CD4-positive, CD25-positive, alpha-beta regulatory T cell (primary cell): ENCODE measurements around the gene SET. TPM values are rescaled to one million over a fixed set of nuclear protein-coding genes. Genes with fewer than 3 reads are reported as not detected.

ENCODE experiments used
- ATAC-seq, 2 donors: fragments of 150-1000 bp; cut with Tn5 transposase; one replicate each; pipeline ENCODE4 v1.10.0; 2021; ENCODE audit warnings: low read depth in 2 of 2, moderate number of reproducible peaks in 2 of 2, moderate library complexity in 1 of 2
- DNase-seq, 3 donors: peaks; one replicate each; pipeline versions ENCODE4 v3.0.0 to v3.0.0-alpha.2; 2012 to 2022; ENCODE audit warnings: mixed read lengths in 1 of 3
- H3K27ac ChIP-seq: one replicate; pipeline ENCODE4 v1.7.0; 2013; ENCODE audit warnings: mild to moderate bottlenecking, low read length; ENCODE audit not compliant: insufficient read depth, poor library complexity, severe bottlenecking
- H3K27me3 ChIP-seq: one replicate; pipeline ENCODE4 v1.7.0; 2013; ENCODE audit warnings: low read length; ENCODE audit not compliant: control insufficient read depth, insufficient read depth
- H3K36me3 ChIP-seq: one replicate; pipeline ENCODE4 v1.7.0; 2013; ENCODE audit warnings: mild to moderate bottlenecking, low read length, moderate library complexity; ENCODE audit not compliant: control insufficient read depth, insufficient read depth
- H3K4me1 ChIP-seq: 2 replicates; pipeline ENCODE4 v1.7.0; 2013; ENCODE audit warnings: mild to moderate bottlenecking, low read length; ENCODE audit not compliant: insufficient read depth, control insufficient read depth, poor library complexity, severe bottlenecking
- H3K4me3 ChIP-seq: one replicate; pipeline ENCODE4 v1.7.0; 2013; ENCODE audit warnings: low read depth, mild to moderate bottlenecking, low read length, moderate library complexity
- H3K9me3 ChIP-seq, 2 experiments: 1 replicate in 1 of 2; 2 replicates in 1 of 2; pipeline ENCODE4 v1.7.0; 2013; ENCODE audit warnings: low read length in 2 of 2, mild to moderate bottlenecking in 1 of 2, moderate library complexity in 1 of 2; ENCODE audit not compliant: control insufficient read depth in 2 of 2
- H3K27ac Mint-ChIP-seq, 3 donors: one replicate each; pipeline ENCODE4 v1.8.0; 2020 to 2022; ENCODE audit warnings: mild to moderate bottlenecking in 3 of 3, mixed read lengths in 3 of 3, moderate library complexity in 2 of 3
- H3K27me3 Mint-ChIP-seq: one replicate; pipeline ENCODE4 v1.8.0; 2022; ENCODE audit warnings: mild to moderate bottlenecking, mixed read lengths
- H3K36me3 Mint-ChIP-seq: one replicate; pipeline ENCODE4 v1.8.0; 2020; ENCODE audit warnings: mixed read lengths
- H3K4me1 Mint-ChIP-seq, 4 donors: one replicate each; pipeline ENCODE4 v1.8.0; 2020 to 2022; ENCODE audit warnings: mixed read lengths in 4 of 4, mild to moderate bottlenecking in 1 of 4
- H3K4me3 Mint-ChIP-seq, 4 donors: one replicate each; pipeline ENCODE4 v1.8.0; 2020 to 2022; ENCODE audit warnings: mild to moderate bottlenecking in 4 of 4, mixed read lengths in 4 of 4, moderate library complexity in 3 of 4
- H3K9me3 Mint-ChIP-seq, 7 donors: one replicate each; pipeline ENCODE4 v1.8.0; 2020 to 2022; ENCODE audit warnings: mixed read lengths in 7 of 7, mild to moderate bottlenecking in 3 of 7, moderate library complexity in 2 of 7
- polyA plus RNA-seq, 4 donors: library from polyadenylated mRNA; unstranded; fragments of 300-500 nt; fragmentation: Illumina TruSeq; gene quantifications; one replicate each; pipeline ENCODE4 v1.2.3, GENCODE V29; 2021
- total RNA-seq: library from RNA; stranded (reverse); gene quantifications from one replicate; pipeline ENCODE4 v1.2.3, GENCODE V29; 2022

Gene SET
- total and polyA plus RNA-seq, 5 donors from 2014 or later: 123 to 226 (median 159) TPM

GRCh38 chr9:128718047-128718446, 29.0 kb downstream of the SET start:
- Mint-ChIP-seq H3K27ac (no peak overlapping the region), H3K27me3 (no peaks in the 10 kb centered on the region), H3K9me3 (no peaks in the 10 kb centered on the region), H3K4me3 (no peak overlapping the region), H3K36me3 (peaks cover 4% of the 10 kb centered on the region), H3K4me1 (peaks cover 0 to 12% (median 2%) of the 10 kb centered on the region in 4 donors)
- Histone ChIP-seq H3K27ac (no peak overlapping the region), H3K9me3 (no peaks in the 10 kb centered on the region), H3K4me1 (peaks cover 1% of the 10 kb centered on the region), H3K27me3 (no peaks in the 10 kb centered on the region), H3K36me3 (peaks cover 5% of the 10 kb centered on the region), H3K4me3 (no peak overlapping the region)
- DNase-seq (no peak), ATAC-seq (no peak)

GRCh38 chr9:128718475-128718874, 29.5 kb downstream of the SET start:
- H3K36me3 ChIP-seq: peaks cover 5% of the 10 kb centered on the region
- H3K9me3 ChIP-seq: no peaks in the 10 kb centered on the region
- peaks cover 4% of the 10 kb centered on the region for H3K36me3 Mint-ChIP-seq
- H3K4me1 ChIP-seq: peaks cover 5% of the 10 kb centered on the region
- no peak overlapping the region for H3K27ac ChIP-seq
- ATAC-seq (no peak), DNase-seq (no peak)
- no peaks in the 10 kb centered on the region for H3K9me3 Mint-ChIP-seq
- H3K27ac Mint-ChIP-seq: no peak overlapping the region
- H3K27me3 ChIP-seq: no peaks in the 10 kb centered on the region
- no peak overlapping the region for H3K4me3 ChIP-seq
- H3K4me1 Mint-ChIP-seq: peaks cover 0 to 17% (median 4%) of the 10 kb centered on the region in 4 donors
- H3K4me3 Mint-ChIP-seq: peak overlapping the region in 1 of 4 donors; percentile 44
- no peaks in the 10 kb centered on the region for H3K27me3 Mint-ChIP-seq

GRCh38 chr9:128719919-128720605, 31.0 kb downstream of the SET start:
- no peak overlapping the region for H3K4me3 ChIP-seq
- Mint-ChIP-seq H3K27me3 (no peaks in the 10 kb centered on the region), H3K36me3 (peaks cover 4% of the 10 kb centered on the region), H3K4me1 (peaks cover 2 to 30% (median 15%) of the 10 kb centered on the region in 4 donors), H3K27ac (no peak overlapping the region), H3K4me3 (peak overlapping the region in 1 of 4 donors; percentile 35), H3K9me3 (no peaks in the 10 kb centered on the region)
- no peaks in the 10 kb centered on the region for H3K27me3 ChIP-seq
- DNase-seq (no peak), ATAC-seq (no peak)
- peaks cover 5% of the 10 kb centered on the region for H3K36me3 ChIP-seq
- H3K4me1 ChIP-seq: peaks cover 16% of the 10 kb centered on the region
- H3K27ac ChIP-seq: no peak overlapping the region
- H3K9me3 ChIP-seq: no peaks in the 10 kb centered on the region

GRCh38 chr9:128720841-128721486, 31.9 kb downstream of the SET start:
- Histone ChIP-seq H3K36me3 (peaks cover 5% of the 10 kb centered on the region), H3K4me1 (peaks cover 23% of the 10 kb centered on the region), H3K9me3 (no peaks in the 10 kb centered on the region), H3K27ac (no peak overlapping the region), H3K4me3 (no peak overlapping the region), H3K27me3 (no peaks in the 10 kb centered on the region)
- no peaks in the 10 kb centered on the region for H3K9me3 Mint-ChIP-seq
- peak overlapping the region in 2 of 4 donors; percentile 52 to 61 for H3K4me3 Mint-ChIP-seq
- peaks cover 3 to 39% (median 16%) of the 10 kb centered on the region in 4 donors for H3K4me1 Mint-ChIP-seq
- ATAC-seq: no peak
- no peaks in the 10 kb centered on the region for H3K27me3 Mint-ChIP-seq
- H3K27ac Mint-ChIP-seq: peak overlapping the region in 1 of 3 donors; percentile 44
- DNase-seq: no peak
- peaks cover 4% of the 10 kb centered on the region for H3K36me3 Mint-ChIP-seq

- Histone ChIP-seq H3K36me3 (peaks cover 5% of the 10 kb centered on the region), H3K4me3 (no peak overlapping the region), H3K27ac (no peak overlapping the region), H3K4me1 (peaks cover 23% of the 10 kb centered on the region), H3K27me3 (no peaks in the 10 kb centered on the region), H3K9me3 (no peaks in the 10 kb centered on the region)
- DNase-seq (no peak), ATAC-seq (no peak)
- peaks cover 4% of the 10 kb centered on the region for H3K36me3 Mint-ChIP-seq
- H3K4me1 Mint-ChIP-seq: peaks cover 3 to 45% (median 17%) of the 10 kb centered on the region in 4 donors
- H3K27me3 Mint-ChIP-seq: no peaks in the 10 kb centered on the region
- peak overlapping the region in 1 of 4 donors; percentile 97 for H3K4me3 Mint-ChIP-seq
- no peaks in the 10 kb centered on the region for H3K9me3 Mint-ChIP-seq
- peak overlapping the region in 1 of 3 donors; percentile 44 for H3K27ac Mint-ChIP-seq
Measured at GRCh38 chr9:128721487-128722010, 32.5 kb downstream of the SET start.

- ATAC-seq (no peak), DNase-seq (no peak)
- Histone ChIP-seq H3K36me3 (peaks cover 5% of the 10 kb centered on the region), H3K27ac (peak overlapping the region; percentile 79), H3K4me1 (peaks cover 23% of the 10 kb centered on the region), H3K4me3 (peak overlapping the region; percentile 77), H3K9me3 (no peaks in the 10 kb centered on the region), H3K27me3 (no peaks in the 10 kb centered on the region)
- Mint-ChIP-seq H3K4me1 (peaks cover 3 to 54% (median 19%) of the 10 kb centered on the region in 4 donors), H3K9me3 (no peaks in the 10 kb centered on the region), H3K27me3 (no peaks in the 10 kb centered on the region), H3K27ac (peak overlapping the region; percentile 52 to 93 (median 91)), H3K4me3 (peak overlapping the region; percentile 92 to 97 (median 96)), H3K36me3 (peaks cover 4% of the 10 kb centered on the region)
Measured at GRCh38 chr9:128722380-128723351, 33.6 kb downstream of the SET start.

GRCh38 chr9:128723352-128723865, 34.4 kb downstream of the SET start:
- Mint-ChIP-seq H3K36me3 (peaks cover 4% of the 10 kb centered on the region), H3K4me1 (peaks cover 3 to 60% (median 19%) of the 10 kb centered on the region in 4 donors), H3K9me3 (no peaks in the 10 kb centered on the region), H3K27me3 (no peaks in the 10 kb centered on the region), H3K27ac (peak overlapping the region; percentile 88 to 93 (median 91)), H3K4me3 (peak overlapping the region; percentile 92 to 97 (median 96))
- H3K4me1 ChIP-seq: peaks cover 23% of the 10 kb centered on the region
- H3K27ac ChIP-seq: peak overlapping the region; percentile 79
- no peaks in the 10 kb centered on the region for H3K9me3 ChIP-seq
- H3K4me3 ChIP-seq: peak overlapping the region; percentile 77
- peaks cover 5% of the 10 kb centered on the region for H3K36me3 ChIP-seq
- ATAC-seq: no peak
- H3K27me3 ChIP-seq: no peaks in the 10 kb centered on the region
- DNase-seq: no peak
